ENCODE data around the gene C19orf81. TPM values are rescaled to one million over a fixed set of nuclear protein-coding genes. Genes with fewer than 3 reads are reported as not detected.

The C19orf81 gene
- total RNA-seq, 1 experiment from 2014 or later = 14.5 TPM

DNA sequence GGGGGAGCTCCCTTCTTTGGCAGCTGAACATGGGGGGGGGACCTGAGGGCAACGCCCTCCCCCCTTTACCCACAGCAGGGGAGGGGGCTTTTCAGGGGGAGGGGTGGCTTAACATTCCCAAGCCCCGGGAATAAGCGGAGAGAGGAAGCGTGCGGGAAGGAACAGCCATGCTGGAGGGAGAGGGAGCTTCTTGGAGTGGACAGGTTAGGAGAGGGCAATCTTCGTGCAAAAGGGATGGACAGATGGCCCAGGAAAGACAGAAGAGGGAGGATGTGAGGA is 10.8 kb downstream of the C19orf81 start:
- Histone ChIP-seq H3K4me2 (ENCODE audit: low read length) (no peak overlapping the region), H3K4me3 (replicated peaks in 1 of 2; ENCODE audit: low read depth in 1 of 2, low read length in 2 of 2) (no peak overlapping the region), H3K9me2 (ENCODE audit: insufficient read depth) (no peaks in the 10 kb centered on the region), H2AFZ (ENCODE audit: low read depth, low read length, poor library complexity, severe bottlenecking) (no peak overlapping the region), H3K9me3 (ENCODE audit: control insufficient read depth in 1 of 2, insufficient read depth in 1 of 2, low read depth in 1 of 2, low read length in 2 of 2) (no peaks in the 10 kb centered on the region), H3K4me1 (ENCODE audit: control insufficient read depth in 1 of 2, insufficient read depth in 2 of 2, low read length in 2 of 2) (peaks cover 0 to 22% of the 10 kb centered on the region in 2 experiments; a peak in 3 of 4 replicates), H3K9ac (ENCODE audit: low read length) (no peak overlapping the region), H3K27me3 (ENCODE audit: insufficient read depth, low read length) (no peaks in the 10 kb centered on the region), H3K36me3 (ENCODE audit: control insufficient read depth in 1 of 2, insufficient read depth in 2 of 2, low read length in 2 of 2) (no peaks in the 10 kb centered on the region), H3K27ac (ENCODE audit: low read depth, low read length) (no peak overlapping the region), H3K79me2 (ENCODE audit: insufficient read depth, low read length) (no peaks in the 10 kb centered on the region), H4K20me1 (ENCODE audit: insufficient read depth) (no peaks in the 10 kb centered on the region)
- CTCF ChIA-PET = no interaction called here
- intact Hi-C loops (cut with micrococcal nuclease) = no loop called here
- DNase-seq (ENCODE audit: low read depth, low spot score) (no peak), ATAC-seq (no peak)
- RAD21 ChIA-PET (ENCODE audit: low non-redundant PET in 1 of 2, low total read pairs in 2 of 2, uncharacterized antibody in 2 of 2, unreplicated experiment in 2 of 2) = no interaction called here
- BruUV-seq (replicated peaks) = no TSS peak
- TF ChIP-seq EZH2 (IDR thresholded peaks at IDR 0.05) (no peak), SRF (IDR thresholded peaks at IDR 0.05; ENCODE audit: low read depth) (no peak), POLR2AphosphoS5 (IDR thresholded peaks at IDR 0.05; ENCODE audit: low read depth, low read length) (no peak), ZFX (IDR thresholded peaks at IDR 0.05) (no peak), SIN3A (IDR thresholded peaks at IDR 0.05; ENCODE audit: low read depth) (no peak), REST (IDR thresholded peaks at IDR 0.05; ENCODE audit: low read depth) (no peak)
- TF ChIP-seq, protein P1, sequence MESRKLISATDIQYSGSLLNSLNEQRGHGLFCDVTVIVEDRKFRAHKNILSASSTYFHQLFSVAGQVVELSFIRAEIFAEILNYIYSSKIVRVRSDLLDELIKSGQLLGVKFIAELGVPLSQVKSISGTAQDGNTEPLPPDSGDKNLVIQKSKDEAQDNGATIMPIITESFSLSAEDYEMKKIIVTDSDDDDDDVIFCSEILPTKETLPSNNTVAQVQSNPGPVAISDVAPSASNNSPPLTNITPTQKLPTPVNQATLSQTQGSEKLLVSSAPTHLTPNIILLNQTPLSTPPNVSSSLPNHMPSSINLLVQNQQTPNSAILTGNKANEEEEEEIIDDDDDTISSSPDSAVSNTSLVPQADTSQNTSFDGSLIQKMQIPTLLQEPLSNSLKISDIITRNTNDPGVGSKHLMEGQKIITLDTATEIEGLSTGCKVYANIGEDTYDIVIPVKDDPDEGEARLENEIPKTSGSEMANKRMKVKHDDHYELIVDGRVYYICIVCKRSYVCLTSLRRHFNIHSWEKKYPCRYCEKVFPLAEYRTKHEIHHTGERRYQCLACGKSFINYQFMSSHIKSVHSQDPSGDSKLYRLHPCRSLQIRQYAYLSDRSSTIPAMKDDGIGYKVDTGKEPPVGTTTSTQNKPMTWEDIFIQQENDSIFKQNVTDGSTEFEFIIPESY (IDR thresholded peaks at IDR 0.05; ENCODE audit: extremely low read depth, insufficient replicate concordance, low read length) = no peak
- POLR2A ChIA-PET = no interaction called here

Data from HCT116 (cell line).